Caco-2 (cell line): ENCODE data around the gene OLFM1. TPM values are rescaled to one million over a fixed set of nuclear protein-coding genes. Genes with fewer than 3 reads are reported as not detected.

Experiments used
- BruUV-seq: library from RNA; stranded (reverse); fragments of 400-500 nt; replicated peaks from 2 replicates; lab custom pipeline; 2021; lab: Mats Ljungman, UMichigan
- CTCF ChIA-PET: fragments of 300-600 bp; sonication (Branson Sonifier 250); formaldehyde crosslinking; loops from one replicate; lab custom pipeline; 2022; ENCODE audit warnings: antibody characterized with exemption; lab: Charles Lee
- POLR2A ChIA-PET: fragments of 300-600 bp; sonication (Branson Sonifier 250); formaldehyde crosslinking; loops from one replicate; lab custom pipeline; 2022; ENCODE audit warnings: antibody characterized with exemption; lab: Charles Lee
- DNase-seq, 2 experiments: peaks; one replicate each; pipeline versions ENCODE4 v3.0.0 to v3.0.0-alpha.2; 2020 to 2022
- H3K27me3 ChIP-seq: replicated peaks from 2 replicates; pipeline ENCODE4 v1.6.0; 2011; ENCODE audit warnings: low read length; ENCODE audit not compliant: control insufficient read depth, insufficient read depth
- H3K36me3 ChIP-seq: 2 replicates; pipeline ENCODE4 v1.5.1; 2011; ENCODE audit warnings: low read length; ENCODE audit not compliant: control insufficient read depth, insufficient read depth
- H3K4me1 ChIP-seq: fragments of 250-450 bp; sonication (Bioruptor Pico); 2 replicates; pipeline ENCODE4 v1.5.1; 2020; ENCODE audit warnings: mild to moderate bottlenecking
- H3K4me3 ChIP-seq: 2 replicates; pipeline ENCODE4 v1.5.1; 2011; ENCODE audit warnings: low read depth, mild to moderate bottlenecking, control low read depth, low read length
- H3K9me3 ChIP-seq: fragments of 250-450 bp; sonication (Bioruptor Pico); 2 replicates; pipeline ENCODE4 v1.5.1; 2020; ENCODE audit warnings: mild to moderate bottlenecking, moderate library complexity
- H3K27ac Mint-ChIP-seq: one replicate; pipeline ENCODE4 v1.8.0; 2022; ENCODE audit warnings: mixed read lengths; ENCODE audit not compliant: unreplicated experiment
- H3K27me3 Mint-ChIP-seq: one replicate; pipeline ENCODE4 v1.8.0; 2022; ENCODE audit warnings: mixed read lengths; ENCODE audit not compliant: insufficient read depth, unreplicated experiment
- H3K36me3 Mint-ChIP-seq: one replicate; pipeline ENCODE4 v1.8.0; 2022; ENCODE audit warnings: mild to moderate bottlenecking, mixed read lengths; ENCODE audit not compliant: insufficient read depth, unreplicated experiment
- H3K4me1 Mint-ChIP-seq: one replicate; pipeline ENCODE4 v1.8.0; 2022; ENCODE audit warnings: low read depth, mixed read lengths; ENCODE audit not compliant: unreplicated experiment
- H3K4me3 Mint-ChIP-seq: one replicate; pipeline ENCODE4 v1.8.0; 2022; ENCODE audit warnings: mild to moderate bottlenecking, moderate library complexity, mixed read lengths; ENCODE audit not compliant: unreplicated experiment
- H3K9me3 Mint-ChIP-seq: one replicate; pipeline ENCODE4 v1.8.0; 2022; ENCODE audit warnings: mixed read lengths; ENCODE audit not compliant: unreplicated experiment
- CTCF ChIP-seq, 2 experiments: fragments of 200-600 bp in 1 of 2; IDR thresholded peaks; 1 replicate in 1 of 2; 2 replicates in 1 of 2; pipeline versions ENCODE4 v1.5.1 to v1.8.0; 2011 to 2022; ENCODE audit warnings: antibody characterized with exemption in 1 of 2, control low read depth in 1 of 2, inconsistent platforms in 1 of 2, low read depth in 1 of 2, low read length in 1 of 2, mild to moderate bottlenecking in 1 of 2, moderate library complexity in 1 of 2; ENCODE audit not compliant: insufficient read depth in 1 of 2, severe bottlenecking in 1 of 2, unreplicated experiment in 1 of 2
- intact Hi-C: fragments of 100-400 bp; cut with micrococcal nuclease; formaldehyde crosslinking; loops from one replicate; pipeline ENCODE4 v1.10.0; 2022; ENCODE audit not compliant: unreplicated experiment
- total RNA-seq: library from RNA; stranded (reverse); gene quantifications from 2 replicates; pipeline ENCODE4 v1.2.3, GENCODE V29; 2022

OLFM1 gene
- total RNA-seq, 1 experiment from 2014 or later = not detected

- Histone ChIP-seq H3K27me3 (no peaks in the 10 kb centered on the region; the same call in 1 of the 2 replicates), H3K4me1 (no peaks in the 10 kb centered on the region), H3K36me3 (no peaks in the 10 kb centered on the region), H3K4me3 (no peak overlapping the region), H3K9me3 (no peaks in the 10 kb centered on the region)
- Mint-ChIP-seq H3K4me1 (no peaks in the 10 kb centered on the region), H3K4me3 (no peak overlapping the region), H3K27ac (no peak overlapping the region), H3K27me3 (peaks cover 27% of the 10 kb centered on the region), H3K9me3 (no peaks in the 10 kb centered on the region), H3K36me3 (no peaks in the 10 kb centered on the region)
- DNase-seq = no peak
- TF ChIP-seq CTCF (IDR thresholded peaks at IDR 0.05; ENCODE audit: insufficient read depth in 1 of 2, low read depth in 1 of 2, low read length in 1 of 2, severe bottlenecking in 1 of 2, unreplicated experiment in 1 of 2) = no peak
- POLR2A ChIA-PET = no interaction called here
- CTCF ChIA-PET = no interaction called here
- intact Hi-C loops = no loop called here
- no TSS peak for BruUV-seq
These were observed 20.2 kb downstream of the OLFM1 start for GRCh38 chr9:135107581-135108235.

GRCh38 chr9:135108831-135109510 is 21.5 kb downstream of the OLFM1 start:
- Mint-ChIP-seq H3K9me3 (no peaks in the 10 kb centered on the region), H3K36me3 (no peaks in the 10 kb centered on the region), H3K27ac (no peak overlapping the region), H3K4me1 (no peaks in the 10 kb centered on the region), H3K27me3 (peaks cover 20% of the 10 kb centered on the region), H3K4me3 (no peak overlapping the region)
- no peaks in the 10 kb centered on the region for H3K36me3 ChIP-seq
- no TSS peak for BruUV-seq
- H3K4me1 ChIP-seq = no peaks in the 10 kb centered on the region
- intact Hi-C loops = no loop called here
- no peak for DNase-seq
- H3K4me3 ChIP-seq = no peak overlapping the region
- TF ChIP-seq CTCF (IDR thresholded peaks at IDR 0.05; ENCODE audit: insufficient read depth in 1 of 2, low read depth in 1 of 2, low read length in 1 of 2, severe bottlenecking in 1 of 2, unreplicated experiment in 1 of 2) = no peak
- no peaks in the 10 kb centered on the region for H3K9me3 ChIP-seq
- ChIA-PET CTCF (no interaction called here), POLR2A (no interaction called here)
- no peaks in the 10 kb centered on the region; the same call in 1 of the 2 replicates for H3K27me3 ChIP-seq

GRCh38 chr9:135109650-135110049 is 22.2 kb downstream of the OLFM1 start:
- intact Hi-C loops = no loop called here
- BruUV-seq = no TSS peak
- Mint-ChIP-seq H3K4me1 (no peaks in the 10 kb centered on the region), H3K9me3 (no peaks in the 10 kb centered on the region), H3K36me3 (no peaks in the 10 kb centered on the region), H3K4me3 (no peak overlapping the region), H3K27me3 (peaks cover 19% of the 10 kb centered on the region), H3K27ac (no peak overlapping the region)
- ChIA-PET CTCF (no interaction called here), POLR2A (no interaction called here)
- Histone ChIP-seq H3K27me3 (no peaks in the 10 kb centered on the region; the same call in 1 of the 2 replicates), H3K36me3 (no peaks in the 10 kb centered on the region), H3K9me3 (no peaks in the 10 kb centered on the region), H3K4me1 (no peaks in the 10 kb centered on the region), H3K4me3 (no peak overlapping the region)
- TF ChIP-seq CTCF (IDR thresholded peaks at IDR 0.05; ENCODE audit: insufficient read depth in 1 of 2, low read depth in 1 of 2, low read length in 1 of 2, severe bottlenecking in 1 of 2, unreplicated experiment in 1 of 2) = no peak
- DNase-seq = no peak
